K562 (cell line): ENCODE measurements around the gene CCDC82.

Source experiments
- BRCA1 ChIP-seq, 2 experiments: fragments of 450-650 bp in 1 of 2; sonication (generic) in 1 of 2; formaldehyde crosslinking in 1 of 2; IDR thresholded peaks; 2 replicates each; pipeline versions ENCODE4 v1.5.0 to v1.6.1; 2017 to 2020; ENCODE audit warnings: mild to moderate bottlenecking in 1 of 2, missing genetic modification reagents in 1 of 2
- CEBPB ChIP-seq: fragments of 450-650 bp; IDR thresholded peaks from 2 replicates; pipeline ENCODE4 v1.6.1; 2016; ENCODE audit warnings: missing genetic modification characterization, missing compliant biosample characterization
- EZH2 ChIP-seq: IDR thresholded peaks from 2 replicates; pipeline ENCODE4 v1.6.1; 2012; ENCODE audit warnings: low read depth, mild to moderate bottlenecking, inconsistent platforms, low read length, borderline replicate concordance
- NR1H2 ChIP-seq: sonication (generic); formaldehyde crosslinking; IDR thresholded peaks from 2 replicates; pipeline ENCODE4 v1.4.0; 2020; ENCODE audit warnings: mild to moderate bottlenecking, missing genetic modification reagents
- RAD21 ChIP-seq, 2 experiments: fragments of 250-450 bp in 1 of 2; fragments of 450-650 bp in 1 of 2; sonication (Bioruptor Pico) in 1 of 2; formaldehyde crosslinking in 1 of 2; IDR thresholded peaks in 1 of 2; conservative IDR thresholded peaks in 1 of 2; 2 replicates each; pipeline versions ENCODE4 v1.4.0 to v1.8.0; 2020 to 2022; ENCODE audit warnings: mild to moderate bottlenecking in 2 of 2, moderate library complexity in 1 of 2
- SMC3 ChIP-seq: conservative IDR thresholded peaks from 2 replicates; pipeline ENCODE4 v1.6.1; 2011; ENCODE audit warnings: low read depth, low read length, improper control_type of control experiment; ENCODE audit not compliant: insufficient read depth
- SP2 ChIP-seq: IDR thresholded peaks from 2 replicates; pipeline ENCODE4 v1.6.1; 2011; ENCODE audit warnings: mild to moderate bottlenecking, low read depth, low read length, moderate library complexity; ENCODE audit not compliant: poor library complexity, severe bottlenecking; ENCODE audit errors: extremely low read depth
- ZNF224 ChIP-seq: sonication (generic); formaldehyde crosslinking; IDR thresholded peaks from 2 replicates; pipeline ENCODE4 v1.8.0; 2022; ENCODE audit warnings: mild to moderate bottlenecking, missing genetic modification reagents
- TF ChIP-seq, protein P1 (sequence below): fragments of 450-650 bp; IDR thresholded peaks from 2 replicates; pipeline ENCODE4 v1.6.1; 2016; ENCODE audit warnings: antibody characterized with exemption
- TF ChIP-seq, protein P2 (sequence below): IDR thresholded peaks from 3 replicates; pipeline ENCODE4 v1.6.1; 2011; ENCODE audit warnings: borderline replicate concordance, mild to moderate bottlenecking; ENCODE audit not compliant: insufficient read length, insufficient read depth

DNA sequence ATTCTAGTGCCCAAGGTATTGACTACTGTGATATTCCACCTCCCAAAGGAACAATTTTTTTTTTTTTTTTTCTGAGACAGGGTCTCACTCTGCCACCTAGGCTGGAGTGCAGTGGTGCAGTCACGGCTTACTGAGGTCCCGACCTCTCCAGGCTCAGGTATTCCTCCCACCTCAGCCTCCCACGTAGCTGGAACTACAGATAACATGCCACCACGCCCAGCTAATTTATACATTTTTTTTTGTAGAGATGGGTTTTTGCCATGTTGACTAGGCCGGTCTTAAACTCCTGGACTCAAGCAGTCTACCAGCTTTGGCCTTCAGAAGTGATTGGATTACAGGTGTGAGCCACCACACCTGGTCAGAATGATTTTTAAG is 80.1 kb downstream of the CCDC82 start:
- TF ChIP-seq EZH2 (no peak), NR1H2 (CRISPR knock-in tag) (no peak), CEBPB (tag) (no peak), RAD21 (CRISPR knock-in tag; conservative IDR thresholded peaks at IDR 0.05 in 1 of 2, IDR thresholded peaks at IDR 0.05 in 1 of 2) (no peak), ZNF224 (no peak), SP2 (no peak), BRCA1 (IDR thresholded peaks at IDR 0.05) (no peak), BRCA1 (CRISPR knock-in tag; IDR thresholded peaks at IDR 0.05) (no peak), SMC3 (no peak)
- TF ChIP-seq, protein P1, sequence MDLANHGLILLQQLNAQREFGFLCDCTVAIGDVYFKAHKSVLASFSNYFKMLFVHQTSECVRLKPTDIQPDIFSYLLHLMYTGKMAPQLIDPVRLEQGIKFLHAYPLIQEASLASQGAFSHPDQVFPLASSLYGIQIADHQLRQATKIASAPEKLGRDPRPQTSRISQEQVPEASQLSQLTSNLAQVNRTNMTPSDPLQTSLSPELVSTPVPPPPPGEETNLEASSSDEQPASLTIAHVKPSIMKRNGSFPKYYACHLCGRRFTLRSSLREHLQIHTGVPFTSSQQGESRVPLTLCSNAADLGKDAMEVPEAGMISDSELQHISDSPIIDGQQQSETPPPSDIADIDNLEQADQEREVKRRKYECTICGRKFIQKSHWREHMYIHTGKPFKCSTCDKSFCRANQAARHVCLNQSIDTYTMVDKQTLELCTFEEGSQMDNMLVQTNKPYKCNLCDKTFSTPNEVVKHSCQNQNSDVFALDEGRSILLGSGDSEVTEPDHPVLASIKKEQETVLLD, result no peak
- TF ChIP-seq, protein P2, sequence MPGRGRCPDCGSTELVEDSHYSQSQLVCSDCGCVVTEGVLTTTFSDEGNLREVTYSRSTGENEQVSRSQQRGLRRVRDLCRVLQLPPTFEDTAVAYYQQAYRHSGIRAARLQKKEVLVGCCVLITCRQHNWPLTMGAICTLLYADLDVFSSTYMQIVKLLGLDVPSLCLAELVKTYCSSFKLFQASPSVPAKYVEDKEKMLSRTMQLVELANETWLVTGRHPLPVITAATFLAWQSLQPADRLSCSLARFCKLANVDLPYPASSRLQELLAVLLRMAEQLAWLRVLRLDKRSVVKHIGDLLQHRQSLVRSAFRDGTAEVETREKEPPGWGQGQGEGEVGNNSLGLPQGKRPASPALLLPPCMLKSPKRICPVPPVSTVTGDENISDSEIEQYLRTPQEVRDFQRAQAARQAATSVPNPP, result no peak
